NCI-H446 (cell line): ENCODE results near the gene MDK.

Source experiments
- DNase-seq, 2 experiments: peaks; one replicate each; lab custom pipeline; 2025; lab: John Stamatoyannopoulos, UW

MDK gene

GRCh38 chr11:46402957-46403902, 21.8 kb downstream of the MDK start:
- no peak for DNase-seq

DNA sequence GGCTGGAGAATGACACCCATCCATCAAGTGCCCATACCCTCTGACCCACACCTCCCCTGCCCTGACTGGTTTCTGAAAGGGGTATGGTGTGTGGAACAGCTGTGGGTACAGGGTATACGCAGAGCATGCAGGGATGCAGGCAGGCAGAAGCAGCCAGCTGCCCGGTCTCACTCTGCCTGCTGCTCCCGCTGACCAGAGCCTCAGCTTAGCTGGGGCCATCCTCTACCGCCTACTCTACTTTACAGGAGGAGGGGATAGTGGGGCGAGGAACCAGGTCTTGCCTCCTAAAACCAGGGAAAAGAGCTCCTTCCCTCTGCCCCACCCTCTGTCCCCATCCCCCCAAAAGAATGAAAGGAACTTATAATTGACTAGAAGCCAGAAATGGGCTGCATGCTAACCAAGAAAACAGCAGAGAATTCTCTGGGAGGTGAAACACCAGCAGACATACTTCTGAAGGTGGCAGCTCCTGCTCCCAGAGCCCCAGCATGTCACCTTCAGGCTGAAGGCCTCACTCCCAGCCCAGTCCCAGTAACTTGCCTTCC, 23.1 kb downstream of the MDK start:
- DNase-seq, result no peak

DNA sequence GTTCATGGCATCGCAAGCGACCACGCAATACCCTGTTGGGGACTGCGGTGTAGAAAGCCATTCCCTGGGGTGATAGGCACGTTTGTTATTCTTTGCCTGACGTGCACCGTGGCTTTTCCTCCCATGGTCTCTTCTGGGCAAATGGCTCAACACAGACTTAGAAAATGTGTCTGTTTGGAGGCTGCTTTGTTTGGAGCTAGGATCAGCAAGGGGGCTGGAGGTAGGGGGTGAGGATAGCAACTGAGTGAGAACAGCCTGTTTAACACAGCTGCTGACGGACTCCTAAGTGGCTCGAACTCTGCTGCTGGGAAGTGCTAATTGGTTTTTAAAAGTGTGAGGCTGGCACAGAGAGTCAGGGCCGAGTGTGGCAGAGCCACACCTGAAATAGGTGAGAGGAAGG, 26.2 kb downstream of the MDK start:
- no peak for DNase-seq

DNA sequence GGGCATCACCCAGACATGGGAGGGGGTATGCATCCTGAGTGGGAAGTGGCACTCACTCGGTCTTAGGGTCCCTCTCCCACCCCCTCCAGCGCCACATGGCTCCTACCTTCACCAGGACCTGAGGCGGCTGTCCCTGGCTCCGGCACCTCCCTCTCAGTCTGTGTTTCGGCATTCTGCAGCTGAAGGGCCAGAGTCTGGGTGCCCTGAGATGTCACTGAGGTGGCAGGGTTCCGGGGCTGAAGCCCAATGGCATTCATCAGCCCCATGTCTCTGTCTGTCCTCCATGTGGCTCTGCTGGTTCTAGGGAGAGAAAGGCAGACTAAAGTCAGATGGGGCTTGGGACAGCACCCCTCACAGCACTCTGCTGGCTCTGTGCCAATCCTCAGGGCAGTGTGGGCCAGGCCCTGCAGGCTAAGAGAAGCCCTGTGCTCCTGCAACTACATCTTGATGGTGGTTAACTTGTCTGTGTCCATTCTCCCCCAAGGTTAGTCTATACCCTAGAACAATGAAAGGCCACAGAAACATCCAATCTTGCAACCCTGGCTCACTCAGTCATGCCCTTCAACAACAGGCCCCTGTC, 27.0 kb downstream of the MDK start:
- DNase-seq, result no peak

- DNase-seq, result no peak
Measured at GRCh38 chr11:46410021-46410420, 28.6 kb downstream of the MDK start.

GRCh38 chr11:46413760-46414465, 32.4 kb downstream of the MDK start:
- no peak for DNase-seq

- DNase-seq, result no peak
Measured at GRCh38 chr11:46414466-46414796, 33.0 kb downstream of the MDK start.

DNA sequence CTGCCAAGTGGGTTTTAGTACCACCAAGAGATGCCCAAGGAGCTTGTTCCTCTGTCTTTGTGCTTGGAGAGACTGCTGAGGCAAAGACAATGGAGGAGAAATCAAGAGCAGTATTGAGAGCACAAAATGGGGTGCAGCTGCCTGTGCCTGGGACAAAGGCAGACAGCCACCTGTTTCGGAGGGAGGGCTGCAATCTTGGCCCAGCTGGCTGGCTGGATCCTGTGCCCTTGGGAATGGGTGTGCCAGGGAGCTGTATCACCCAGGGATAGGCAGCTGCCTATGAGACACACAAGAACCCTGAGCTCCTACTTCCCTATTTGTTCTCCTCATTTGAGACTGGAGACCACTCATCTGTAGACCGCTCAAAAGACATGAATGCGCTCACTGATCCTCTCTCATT, 33.4 kb downstream of the MDK start:
- DNase-seq, result no peak

DNA sequence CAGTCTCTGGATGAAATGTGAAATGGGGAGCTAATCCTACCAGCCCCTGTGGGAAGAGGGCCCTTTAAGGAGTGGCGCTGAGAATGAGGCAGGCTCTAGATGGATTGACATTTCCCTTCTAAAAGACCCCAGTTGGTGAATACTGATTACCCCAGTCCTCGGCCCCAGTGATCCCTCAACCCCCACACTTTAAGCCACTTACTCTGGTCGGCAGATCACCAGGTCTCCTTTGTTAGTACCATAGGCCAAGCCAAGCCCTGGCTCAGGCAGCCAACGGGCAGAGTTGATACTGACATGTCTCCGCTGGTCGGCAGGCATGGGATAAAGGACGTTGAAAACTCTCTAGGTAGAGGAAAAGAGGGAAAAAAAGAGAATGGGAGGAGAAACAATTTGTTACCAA, 36.2 kb downstream of the MDK start:
- no peak for DNase-seq

- no peak for DNase-seq
Measured at GRCh38 chr11:46418751-46419150, 37.3 kb downstream of the MDK start.

DNA sequence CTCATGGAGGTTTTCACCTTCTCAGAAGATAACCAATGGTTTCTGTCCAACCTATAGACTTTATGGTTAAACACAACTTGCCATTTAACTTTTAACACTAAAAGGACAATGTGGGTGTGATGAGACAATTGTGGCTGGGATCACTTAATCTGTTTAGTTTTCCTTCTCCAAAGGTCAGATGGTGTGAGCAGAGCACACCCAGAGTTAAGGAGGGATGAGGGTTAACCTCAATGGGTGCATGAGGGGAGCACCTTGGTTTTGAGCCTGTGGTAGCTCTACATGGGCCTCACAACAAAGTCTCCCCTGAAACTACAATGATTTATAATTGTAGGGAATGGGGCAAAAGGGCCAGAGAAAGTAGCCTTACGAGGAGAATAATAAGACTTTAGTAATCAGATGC, 39.0 kb downstream of the MDK start:
- no peak for DNase-seq

- DNase-seq, result no peak
Measured at GRCh38 chr11:46421257-46421880, 39.9 kb downstream of the MDK start.

GRCh38 chr11:46422588-46422987, 41.1 kb downstream of the MDK start:
- DNase-seq, result no peak

- DNase-seq, result no peak
Measured at GRCh38 chr11:46426233-46426991, 44.9 kb downstream of the MDK start.

GRCh38 chr11:46427364-46427763, 45.9 kb downstream of the MDK start:
- DNase-seq, result no peak

GRCh38 chr11:46429717-46430116, 48.2 kb downstream of the MDK start:
- no peak for DNase-seq

GRCh38 chr11:46431211-46431610, 49.7 kb downstream of the MDK start:
- DNase-seq, result peak in 1 of 2 experiments; percentile 66
